GM18867 (cell line): Measurements from ENCODE around the gene DUSP22.

Experiments
- ATAC-seq: cut with Tn5 transposase; IDR thresholded peaks from one replicate; pipeline ENCODE4 v1.9.1; 2021; ENCODE audit warnings: mild to moderate bottlenecking, moderate library complexity; ENCODE audit not compliant: unreplicated experiment

DUSP22 gene

DNA sequence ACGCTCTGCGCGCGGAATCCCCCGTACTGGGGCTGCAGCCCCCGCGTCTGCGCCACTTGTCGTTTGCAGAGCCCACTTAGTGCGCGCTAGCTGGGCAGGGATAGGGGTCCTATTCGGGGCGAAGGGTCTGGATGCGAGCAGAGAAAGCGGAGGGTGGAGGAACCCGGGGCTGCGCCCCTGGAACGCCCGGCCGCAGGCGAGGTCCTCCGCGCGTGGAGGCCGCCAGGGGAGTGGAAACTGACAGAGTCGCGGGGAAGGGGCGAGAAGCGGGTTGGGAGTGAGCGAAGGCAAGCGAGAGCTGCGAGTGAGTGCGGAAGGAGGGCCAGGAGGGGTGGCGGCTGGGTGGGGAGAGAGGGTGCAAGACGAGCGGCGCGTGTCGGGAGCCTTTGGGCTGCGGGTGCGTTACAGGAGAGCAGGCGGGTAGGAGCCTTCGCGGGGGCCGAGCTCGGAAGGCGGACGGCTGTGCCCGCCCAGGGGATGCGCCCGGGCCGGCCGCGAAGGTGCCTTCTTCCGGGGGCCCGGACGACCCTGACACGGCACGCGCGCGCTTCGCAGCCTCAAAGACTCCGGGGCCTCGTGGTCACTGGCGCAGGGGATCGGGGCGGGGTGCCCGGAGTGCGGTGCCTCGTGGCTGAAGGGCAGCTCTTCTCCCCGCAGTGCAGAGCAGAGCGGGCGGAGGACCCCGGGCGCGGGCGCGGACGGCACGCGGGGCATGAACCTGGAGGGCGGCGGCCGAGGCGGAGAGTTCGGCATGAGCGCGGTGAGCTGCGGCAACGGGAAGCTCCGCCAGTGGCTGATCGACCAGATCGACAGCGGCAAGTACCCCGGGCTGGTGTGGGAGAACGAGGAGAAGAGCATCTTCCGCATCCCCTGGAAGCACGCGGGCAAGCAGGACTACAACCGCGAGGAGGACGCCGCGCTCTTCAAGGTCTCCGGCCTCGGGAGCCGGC, 100.4 kb downstream of the DUSP22 start:
- no peak for ATAC-seq

DNA sequence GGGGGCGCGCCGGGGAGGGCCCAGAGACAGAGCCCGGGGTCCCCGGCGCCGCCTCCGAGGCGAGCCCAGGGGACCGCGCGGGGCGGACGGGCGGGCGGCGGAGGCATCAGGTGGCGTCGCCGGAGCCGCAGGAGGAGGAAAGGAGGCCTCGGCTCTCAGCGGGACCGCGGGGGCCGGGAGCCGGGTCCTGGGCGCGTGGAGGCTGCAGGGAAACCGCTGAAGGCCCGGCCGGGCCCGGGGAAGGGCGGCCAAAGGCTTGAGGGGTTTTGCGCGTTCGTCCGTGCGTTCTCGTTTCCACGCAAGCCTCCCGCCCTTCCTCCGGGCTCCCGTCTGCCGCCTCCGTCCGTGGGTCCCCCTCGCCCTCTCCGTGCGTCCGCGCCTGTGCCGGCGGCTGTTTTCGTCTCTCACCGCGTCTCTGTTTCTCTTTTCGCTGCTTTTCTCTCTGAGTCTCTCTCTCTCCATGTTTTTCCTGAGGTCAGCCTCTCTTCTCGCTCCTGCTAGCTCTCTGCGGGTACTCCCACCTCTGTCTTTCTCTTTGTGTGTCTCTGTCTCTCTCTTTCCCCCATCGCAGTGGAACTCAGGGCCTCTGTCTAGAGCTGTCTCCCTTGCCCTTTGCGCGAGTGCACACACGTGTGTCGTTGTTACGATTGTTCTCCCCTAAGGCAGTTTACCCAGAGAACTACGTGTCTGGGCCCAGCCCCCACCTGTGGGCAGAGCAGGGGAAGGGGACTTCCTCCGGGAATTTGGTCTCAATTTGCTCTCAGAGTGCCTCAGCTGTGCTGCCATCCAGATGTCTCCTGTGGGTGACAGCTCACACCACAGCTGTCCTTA, 101.3 kb downstream of the DUSP22 start:
- no peak for ATAC-seq

DNA sequence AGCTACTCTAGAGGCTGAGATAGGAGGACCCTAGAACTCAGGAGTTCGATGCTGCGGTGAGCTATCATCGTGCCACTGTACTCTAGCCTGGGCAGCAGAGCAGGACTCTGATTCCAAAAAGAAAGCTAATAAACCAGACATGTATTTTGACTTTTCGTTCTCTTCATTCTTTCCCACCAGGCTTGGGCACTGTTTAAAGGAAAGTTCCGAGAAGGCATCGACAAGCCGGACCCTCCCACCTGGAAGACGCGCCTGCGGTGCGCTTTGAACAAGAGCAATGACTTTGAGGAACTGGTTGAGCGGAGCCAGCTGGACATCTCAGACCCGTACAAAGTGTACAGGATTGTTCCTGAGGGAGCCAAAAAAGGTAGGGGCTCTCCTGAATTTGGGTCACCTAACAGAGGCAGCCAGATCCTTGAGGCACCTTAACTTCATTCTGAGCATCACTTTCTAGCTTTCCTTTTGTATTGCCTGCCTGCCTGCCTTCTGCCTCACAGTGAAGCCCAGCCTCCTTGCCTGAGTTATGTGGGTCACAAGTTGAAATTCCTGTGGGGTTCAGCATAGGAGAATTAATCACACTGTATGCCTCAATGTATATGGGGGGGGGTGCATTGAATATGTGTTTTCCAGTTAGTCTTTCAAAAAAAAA, 102.5 kb downstream of the DUSP22 start:
- no peak for ATAC-seq

DNA sequence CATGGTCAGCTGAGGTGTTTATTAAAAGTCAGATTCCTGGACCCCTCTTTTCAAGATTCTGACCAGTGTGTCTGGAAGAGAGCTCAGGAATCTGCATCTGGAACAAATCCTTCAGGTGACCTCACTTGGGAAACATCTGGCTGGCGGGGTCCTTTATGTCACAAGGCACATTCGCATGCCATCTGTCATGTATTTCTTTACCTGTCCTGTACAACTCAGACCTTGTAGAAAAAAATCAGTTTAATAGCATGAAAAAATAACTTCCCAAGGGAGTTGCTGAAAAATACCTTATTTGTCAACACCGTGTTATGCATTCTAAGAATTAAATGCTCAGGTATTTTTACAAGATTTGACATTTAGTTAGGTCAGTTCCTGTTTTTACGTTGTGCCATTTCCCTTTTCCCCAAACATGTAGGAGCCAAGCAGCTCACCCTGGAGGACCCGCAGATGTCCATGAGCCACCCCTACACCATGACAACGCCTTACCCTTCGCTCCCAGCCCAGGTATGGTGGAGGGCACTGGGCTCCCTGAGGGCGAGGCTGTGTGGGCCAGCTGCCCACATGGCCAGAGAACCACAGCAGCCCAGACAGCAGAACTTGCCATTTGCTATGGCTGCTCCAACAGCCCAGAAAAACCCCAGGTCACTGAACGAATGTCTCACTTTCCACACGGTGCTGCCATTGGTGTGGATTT, 103.3 kb downstream of the DUSP22 start:
- ATAC-seq, result no peak

DNA sequence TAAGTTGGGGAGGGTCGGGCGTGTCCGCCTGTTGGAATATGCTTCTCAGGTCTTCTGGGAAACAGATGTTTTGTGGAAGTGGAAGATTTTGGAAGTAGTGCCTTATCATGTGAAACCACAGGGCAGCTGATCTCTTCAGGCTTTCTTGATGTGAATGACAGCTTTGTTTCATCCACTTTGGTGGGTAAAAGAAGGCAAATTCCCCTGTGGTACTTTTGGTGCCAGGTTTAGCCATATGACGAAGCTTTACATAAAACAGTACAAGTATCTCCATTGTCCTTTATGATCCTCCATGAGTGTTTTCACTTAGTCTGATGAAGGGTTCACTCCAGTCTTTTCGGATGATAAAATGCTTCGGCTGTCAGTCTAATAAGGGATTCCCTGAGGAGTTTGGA, 103.8 kb downstream of the DUSP22 start:
- ATAC-seq, result no peak

DNA sequence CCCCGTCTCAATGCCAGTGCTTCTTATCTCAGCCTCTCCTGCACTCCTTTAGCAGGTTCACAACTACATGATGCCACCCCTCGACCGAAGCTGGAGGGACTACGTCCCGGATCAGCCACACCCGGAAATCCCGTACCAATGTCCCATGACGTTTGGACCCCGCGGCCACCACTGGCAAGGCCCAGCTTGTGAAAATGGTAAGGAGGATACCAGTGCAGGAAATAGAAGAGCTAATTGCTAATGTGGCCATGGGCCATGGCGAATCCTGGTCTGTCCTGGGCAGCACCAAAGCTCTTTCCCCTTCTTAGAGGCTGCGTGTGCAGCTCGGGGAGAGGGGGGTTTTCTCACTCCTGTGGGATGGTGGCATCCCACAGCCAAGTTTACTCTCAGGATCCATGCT, 104.8 kb downstream of the DUSP22 start:
- no peak for ATAC-seq

DNA sequence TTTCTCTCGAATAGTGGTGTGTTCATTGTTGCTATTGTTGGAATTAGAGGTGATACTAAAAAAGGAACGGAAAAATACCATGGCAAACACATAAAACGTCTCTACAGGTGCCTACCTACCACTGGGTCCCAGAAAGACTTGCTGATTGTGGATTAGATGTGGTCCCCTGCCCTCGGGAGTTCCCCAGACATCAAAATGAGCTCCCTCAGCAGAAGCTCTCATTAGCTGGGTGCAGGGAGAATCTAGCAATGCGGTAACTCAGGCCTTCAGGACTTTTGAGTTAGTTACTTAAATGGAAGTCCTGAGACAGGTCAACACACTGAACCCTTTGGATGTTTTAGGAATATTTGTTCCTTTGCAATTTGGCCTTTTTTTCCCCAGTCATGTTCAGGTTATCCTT, 105.3 kb downstream of the DUSP22 start:
- no peak for ATAC-seq

DNA sequence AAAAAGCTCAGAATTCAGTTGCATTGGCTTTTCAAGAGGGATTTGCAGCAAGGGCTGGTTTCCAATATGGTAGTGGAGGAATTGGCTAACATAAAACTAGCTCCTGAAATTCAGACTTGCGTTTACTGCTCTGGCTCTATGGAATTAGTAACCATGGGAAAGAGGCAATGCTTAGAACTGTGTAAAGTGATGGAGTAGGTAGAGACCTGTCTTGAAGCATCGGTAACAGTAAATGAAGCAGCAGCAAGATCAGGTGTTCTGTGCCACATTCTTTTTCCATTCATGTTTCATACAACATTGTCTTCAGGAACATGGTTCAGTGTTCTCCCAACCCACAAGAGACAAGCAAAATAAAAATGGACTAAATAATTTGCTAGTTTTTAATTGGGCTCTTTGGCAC, 105.8 kb downstream of the DUSP22 start:
- ATAC-seq, result no peak

DNA sequence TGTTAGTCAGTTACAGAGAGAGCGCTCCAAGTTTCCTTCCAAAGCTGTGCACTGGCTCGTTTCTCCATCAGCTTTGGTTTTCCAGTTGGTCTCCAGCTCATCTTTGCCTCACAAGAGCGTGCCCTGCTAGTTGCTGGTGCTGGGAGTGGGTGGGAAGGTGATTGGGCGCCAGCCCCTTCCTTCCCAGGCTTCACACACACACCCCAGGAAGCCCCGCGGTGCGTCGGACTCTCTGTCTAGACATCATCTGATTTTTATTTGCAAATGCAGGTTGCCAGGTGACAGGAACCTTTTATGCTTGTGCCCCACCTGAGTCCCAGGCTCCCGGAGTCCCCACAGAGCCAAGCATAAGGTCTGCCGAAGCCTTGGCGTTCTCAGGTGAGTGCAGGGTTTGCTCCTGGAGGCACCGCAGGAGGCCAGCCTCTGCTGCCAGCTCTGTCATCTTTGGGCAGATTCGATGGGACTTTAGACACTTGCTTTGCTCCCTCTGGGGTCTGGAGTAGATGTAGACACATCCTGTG, 106.3 kb downstream of the DUSP22 start:
- ATAC-seq, result no peak

DNA sequence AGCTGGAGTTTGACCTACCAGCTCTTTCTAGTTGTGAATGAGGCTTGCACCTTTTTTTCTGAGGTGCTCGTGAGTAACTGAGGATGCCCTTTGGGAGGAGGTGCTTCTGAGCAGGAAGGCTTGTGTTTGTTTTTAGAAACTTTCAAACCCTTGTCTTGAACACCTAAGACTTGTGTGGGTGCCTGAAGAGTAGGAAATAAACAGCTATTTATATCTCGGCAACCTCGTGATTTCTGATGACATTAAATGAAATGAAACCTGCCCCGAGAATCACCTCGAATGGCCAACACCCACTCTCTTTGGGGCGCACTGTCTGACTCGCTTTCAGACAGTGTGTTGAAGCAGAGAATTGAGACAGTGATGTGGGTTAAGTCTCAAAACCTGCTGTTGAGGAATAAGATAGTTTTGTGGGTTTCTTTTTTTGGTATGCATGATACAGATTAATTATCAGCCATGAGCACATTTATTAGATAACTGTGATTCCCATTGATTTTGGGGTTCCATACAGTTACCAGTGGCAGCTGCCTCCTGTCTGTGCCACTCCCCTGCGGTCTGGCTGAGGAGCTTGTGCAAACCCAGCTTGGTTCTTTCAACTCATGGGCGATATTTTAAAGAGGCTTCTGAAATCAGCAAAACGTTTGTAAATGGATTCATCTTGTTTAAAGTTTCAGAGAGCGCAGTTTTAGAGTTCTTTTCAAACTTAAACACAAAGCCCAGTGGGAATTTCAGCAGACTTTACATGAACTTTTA, 107.7 kb downstream of the DUSP22 start:
- peak; percentile 49 for ATAC-seq

DNA sequence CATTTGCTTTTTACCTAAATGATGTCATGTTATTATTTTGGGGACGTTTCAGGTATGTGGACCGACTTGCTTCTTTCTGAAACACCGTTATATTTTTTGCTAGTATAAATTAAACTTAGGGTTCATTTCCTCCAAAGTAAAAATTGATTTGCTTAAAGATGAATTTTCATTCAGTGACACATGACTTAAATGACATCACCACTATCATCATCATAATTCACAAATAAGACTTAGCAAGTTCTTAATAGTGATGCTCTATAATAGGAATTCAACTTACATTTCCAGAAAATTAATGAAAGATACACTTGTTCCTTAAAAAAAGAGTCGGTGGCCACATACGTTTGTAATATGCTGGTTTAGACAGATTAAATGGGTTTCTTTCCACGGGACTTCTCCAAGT, 108.5 kb downstream of the DUSP22 start:
- no peak for ATAC-seq
